ENCODE data around the gene KRT73.

Gene KRT73

DNA sequence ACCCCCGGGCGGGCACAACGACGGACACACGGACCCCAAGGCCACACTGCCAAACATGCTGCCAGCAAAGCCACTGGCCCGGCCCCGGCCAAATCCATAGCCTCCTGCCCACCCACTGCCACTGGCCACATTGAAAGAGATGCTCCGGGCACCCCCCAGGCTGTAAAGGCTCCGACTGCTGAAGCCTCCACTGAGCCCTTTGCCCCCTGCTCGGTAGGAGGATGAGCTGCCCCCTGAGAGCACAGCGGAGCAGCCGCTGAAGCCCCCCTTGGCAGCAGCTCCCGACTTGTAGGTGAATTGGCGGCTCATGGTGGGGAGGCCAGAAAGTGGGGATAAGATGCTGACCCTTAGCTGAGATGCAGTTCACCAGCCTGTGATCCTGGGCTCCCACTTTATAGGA is at the start of gene KRT73:
Gene KRT73 (minus strand): TSS at position 344 of the 400 bp plus-strand sequence. CDS start 35 bp downstream, at position 309.
- no peak for DNase-seq (ENCODE audit: low spot score)

DNA sequence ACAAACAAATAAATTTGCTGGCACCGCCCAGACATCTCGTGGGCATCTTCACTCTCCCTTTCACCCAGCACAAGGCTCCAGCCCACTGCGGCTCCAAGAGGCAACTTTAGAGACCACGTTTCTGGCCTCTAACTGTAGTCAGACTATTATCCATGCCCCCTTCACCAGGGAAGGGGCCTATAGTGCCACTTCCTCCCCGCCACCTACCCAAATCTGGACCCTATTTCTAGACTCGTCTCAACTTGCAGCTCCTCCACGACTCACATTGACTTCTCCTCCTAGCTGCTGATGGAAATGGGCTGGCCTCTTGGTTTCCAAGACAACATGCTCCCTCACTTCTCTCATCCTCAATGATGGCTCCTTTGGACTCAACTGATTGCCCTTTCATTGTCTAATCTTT is 49.6 kb upstream of the KRT73 start:
- DNase-seq (ENCODE audit: low spot score), result no peak

DNA sequence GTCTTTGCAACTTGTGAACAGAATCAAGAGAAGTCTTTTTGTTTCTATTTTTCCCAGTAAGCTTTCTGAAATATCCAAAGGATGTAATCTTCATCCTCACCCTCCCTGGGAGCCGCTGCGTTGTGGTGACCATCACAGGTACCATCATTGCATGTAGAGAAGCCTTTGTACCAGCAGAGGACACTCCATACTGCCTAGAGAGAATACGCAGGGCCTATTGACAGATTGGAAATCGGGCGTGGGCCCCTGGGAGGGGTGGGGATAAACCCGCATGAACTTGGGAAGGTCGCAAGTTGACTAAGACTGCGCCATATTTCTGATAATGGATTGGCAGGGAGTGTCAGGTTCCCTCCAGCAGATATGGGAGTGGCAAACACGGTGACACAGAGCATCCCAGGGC is 49.1 kb upstream of the KRT73 start:
- no peak for DNase-seq (ENCODE audit: low spot score)

DNA sequence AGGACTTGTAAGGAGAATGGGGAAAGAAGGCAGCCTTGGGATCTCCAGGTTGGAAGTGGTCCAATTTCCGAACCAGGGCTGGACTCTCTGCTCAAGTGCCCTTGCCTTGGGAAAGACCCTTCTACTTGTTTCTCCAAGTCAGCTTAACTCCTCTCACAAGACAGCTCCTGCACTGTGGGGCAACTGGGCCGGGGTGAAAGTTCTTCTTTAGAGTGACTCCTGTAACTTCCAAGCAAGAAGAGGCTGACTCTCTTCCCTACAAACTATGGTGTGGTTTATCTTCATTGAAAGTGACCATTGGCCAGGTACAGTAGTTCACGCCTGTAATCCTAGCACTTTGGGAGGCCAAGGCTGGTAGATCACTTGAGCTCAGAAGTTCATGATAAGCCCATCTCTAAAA is 48.1 kb upstream of the KRT73 start:
- no peak for DNase-seq (ENCODE audit: low spot score)

DNA sequence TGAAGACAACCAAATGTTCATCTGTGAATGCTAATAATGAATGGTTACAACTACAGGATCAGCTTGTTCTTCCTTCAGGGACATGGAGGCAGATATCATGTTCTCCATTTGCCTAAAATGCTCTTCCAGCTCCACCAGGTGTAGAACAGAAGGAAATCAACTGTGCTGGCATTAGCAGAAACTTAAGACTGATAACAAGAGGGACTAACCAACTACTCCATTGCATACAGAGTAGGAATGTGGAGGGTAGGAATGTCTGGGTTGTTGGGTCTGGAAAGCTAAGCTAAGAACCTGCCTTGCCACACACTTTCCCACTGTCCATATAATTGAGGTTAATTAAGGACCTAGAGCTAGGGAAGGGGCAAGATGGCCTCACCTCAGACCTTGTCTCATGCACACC is 45.1 kb upstream of the KRT73 start:
- no peak for DNase-seq (ENCODE audit: low spot score)

DNA sequence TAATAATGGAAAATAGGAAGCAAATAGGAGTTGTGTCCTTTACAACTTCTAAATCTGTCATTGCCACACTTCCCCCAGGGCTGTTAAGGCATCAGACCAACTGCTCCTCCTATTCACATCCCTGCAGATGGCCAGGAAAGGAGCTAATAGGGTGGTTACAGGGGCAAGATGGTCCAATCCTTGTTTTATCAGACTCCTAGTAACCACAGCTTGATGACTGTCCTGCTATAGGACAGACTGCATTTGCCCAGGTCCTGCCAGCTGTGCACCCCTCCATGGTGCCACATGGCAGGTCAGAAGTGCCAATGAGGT is 44.5 kb upstream of the KRT73 start:
- DNase-seq (ENCODE audit: low spot score), result no peak

DNA sequence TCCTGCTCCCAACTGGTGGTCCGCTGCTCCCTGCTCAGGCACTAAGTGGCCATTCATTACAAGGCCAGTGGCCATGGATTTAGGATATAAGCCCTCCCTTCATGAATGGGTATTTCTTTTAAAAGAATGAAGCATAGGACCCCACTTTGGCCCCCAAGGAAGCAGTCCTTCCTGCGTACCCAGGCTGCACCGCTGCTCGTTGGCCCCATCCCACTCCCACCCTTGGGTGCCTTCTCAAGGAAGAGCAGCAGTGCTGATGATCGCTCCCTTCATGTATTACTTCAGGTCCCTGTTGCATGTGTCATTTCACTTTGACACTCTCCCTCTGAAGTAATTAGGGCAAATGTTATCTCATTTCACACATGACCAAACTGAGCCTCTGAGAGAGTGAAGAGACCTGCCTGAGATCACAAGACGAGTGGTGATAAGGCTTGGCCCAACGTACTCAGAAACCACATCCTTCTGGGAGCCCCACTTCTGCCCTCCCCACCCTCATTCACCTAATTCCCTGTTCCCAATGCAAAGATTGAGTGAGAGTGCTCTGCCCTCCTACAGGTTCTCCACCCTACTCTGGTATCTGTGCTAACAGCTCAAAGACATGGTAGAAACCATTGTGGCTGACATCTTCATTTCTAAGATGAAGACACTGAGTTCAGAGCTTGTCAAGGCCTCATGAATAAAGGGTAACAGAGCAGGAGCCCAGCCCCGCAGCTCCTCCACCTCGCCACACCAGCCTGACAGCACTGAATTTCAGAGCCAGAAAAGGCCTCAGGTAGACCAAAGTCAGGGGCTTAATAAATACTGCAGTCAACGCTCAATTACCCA is 43.9 kb upstream of the KRT73 start:
- no peak for DNase-seq (ENCODE audit: low spot score)

DNA sequence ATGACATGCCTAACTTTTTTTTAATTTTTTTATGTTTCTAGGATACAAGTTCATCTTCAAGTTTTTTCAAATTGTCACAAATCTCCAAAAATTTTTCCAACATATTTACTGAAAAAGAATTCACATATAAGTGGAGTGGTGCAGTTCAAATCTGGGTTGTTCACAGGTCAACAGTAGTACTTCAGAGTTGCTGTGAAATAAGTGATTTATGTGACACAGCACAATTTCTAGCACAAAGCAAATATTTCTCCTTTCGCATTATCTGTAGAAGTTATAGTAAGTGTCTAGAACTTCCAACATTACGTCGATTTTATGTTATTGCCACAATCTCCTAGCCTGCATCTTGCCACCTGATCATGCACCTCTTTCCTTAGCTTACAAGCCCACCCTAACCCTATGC is 43.3 kb upstream of the KRT73 start:
- DNase-seq (ENCODE audit: low spot score), result no peak

DNA sequence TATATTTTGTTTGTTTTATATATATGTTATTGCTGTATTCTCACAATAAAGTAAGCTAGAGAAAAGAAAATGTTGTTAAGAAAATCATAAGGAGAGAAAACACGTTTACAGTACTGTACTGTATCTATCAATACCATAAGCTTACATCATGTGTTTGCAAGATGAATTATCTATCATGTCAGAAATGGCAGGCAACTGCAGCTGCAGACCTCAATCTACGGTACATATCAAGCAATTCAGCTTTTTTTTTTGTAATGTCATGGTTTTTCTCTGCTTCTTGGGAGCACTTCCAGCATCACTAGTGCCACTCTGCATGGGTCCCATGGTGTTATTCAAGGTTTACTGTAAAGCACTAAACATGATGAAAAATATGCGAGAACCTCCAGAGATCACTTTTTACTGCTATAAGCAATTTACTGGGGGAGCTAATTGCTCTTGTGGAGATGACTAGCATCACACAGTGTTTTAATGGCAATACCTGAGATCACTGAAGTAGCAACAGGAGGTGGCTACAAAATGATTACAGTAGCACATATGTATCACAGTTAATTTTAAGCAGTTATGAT is 42.7 kb upstream of the KRT73 start:
- no peak for DNase-seq (ENCODE audit: low spot score)

DNA sequence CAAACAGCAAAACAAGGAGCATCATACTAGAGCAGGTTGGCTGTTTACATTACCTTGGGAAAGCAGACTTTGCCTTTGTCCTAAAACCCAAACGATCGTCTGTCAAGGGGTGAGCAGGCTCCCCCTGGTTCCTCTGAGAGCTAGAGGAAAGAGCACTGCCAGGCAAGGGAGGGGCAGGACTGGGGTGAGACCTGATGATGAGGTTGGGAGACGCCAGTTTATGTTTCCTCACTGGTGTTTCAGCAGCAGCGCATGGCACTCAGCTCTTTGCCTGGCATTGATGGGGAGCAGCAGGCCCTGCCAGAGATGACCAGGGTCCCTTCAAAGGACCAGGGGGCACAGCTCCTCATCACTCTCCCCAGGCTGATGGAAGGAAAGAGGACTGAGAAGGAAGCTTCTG is 41.6 kb upstream of the KRT73 start:
- no peak for DNase-seq (ENCODE audit: low spot score)

DNA sequence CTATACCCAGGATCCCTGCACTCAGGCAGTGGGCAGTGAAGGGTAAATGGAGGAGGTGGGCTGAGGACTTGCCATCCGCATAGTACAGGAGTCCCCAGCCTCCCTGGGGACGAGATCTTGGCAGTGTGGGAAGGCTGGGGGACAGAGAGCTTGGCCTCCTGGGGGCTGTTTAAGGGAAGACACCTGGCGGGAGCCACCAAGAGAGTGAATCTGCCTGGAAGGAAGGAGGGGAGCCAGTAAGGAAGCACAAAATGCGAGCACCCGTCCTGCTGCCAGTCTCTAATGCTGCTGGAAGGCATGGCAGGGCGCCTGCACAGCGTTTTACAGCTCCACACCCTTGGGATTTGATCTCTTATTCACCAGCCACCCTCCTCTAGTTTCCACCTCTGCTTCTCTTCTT is 41.0 kb upstream of the KRT73 start:
- no peak for DNase-seq (ENCODE audit: low spot score)

DNA sequence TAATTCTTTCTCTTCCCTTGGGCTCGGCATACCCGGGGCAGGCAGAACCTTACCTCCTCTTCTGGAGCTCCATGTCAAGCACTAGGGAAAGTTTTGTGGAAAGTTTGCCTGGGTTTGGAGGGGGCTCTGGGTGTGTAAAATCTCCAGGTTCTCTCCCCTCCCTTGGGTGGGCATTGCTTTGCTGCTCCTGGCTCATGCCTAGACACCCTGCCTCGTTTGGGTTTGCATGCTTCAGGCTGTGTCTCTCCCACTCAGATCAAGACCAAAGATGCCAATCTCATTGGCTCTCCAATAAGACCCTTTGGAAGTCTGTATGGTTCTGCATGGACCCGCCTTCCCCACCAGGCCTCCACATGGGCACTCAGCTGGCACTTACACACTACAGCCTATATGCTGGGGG is 39.8 kb upstream of the KRT73 start:
- no peak for DNase-seq (ENCODE audit: low spot score)

DNA sequence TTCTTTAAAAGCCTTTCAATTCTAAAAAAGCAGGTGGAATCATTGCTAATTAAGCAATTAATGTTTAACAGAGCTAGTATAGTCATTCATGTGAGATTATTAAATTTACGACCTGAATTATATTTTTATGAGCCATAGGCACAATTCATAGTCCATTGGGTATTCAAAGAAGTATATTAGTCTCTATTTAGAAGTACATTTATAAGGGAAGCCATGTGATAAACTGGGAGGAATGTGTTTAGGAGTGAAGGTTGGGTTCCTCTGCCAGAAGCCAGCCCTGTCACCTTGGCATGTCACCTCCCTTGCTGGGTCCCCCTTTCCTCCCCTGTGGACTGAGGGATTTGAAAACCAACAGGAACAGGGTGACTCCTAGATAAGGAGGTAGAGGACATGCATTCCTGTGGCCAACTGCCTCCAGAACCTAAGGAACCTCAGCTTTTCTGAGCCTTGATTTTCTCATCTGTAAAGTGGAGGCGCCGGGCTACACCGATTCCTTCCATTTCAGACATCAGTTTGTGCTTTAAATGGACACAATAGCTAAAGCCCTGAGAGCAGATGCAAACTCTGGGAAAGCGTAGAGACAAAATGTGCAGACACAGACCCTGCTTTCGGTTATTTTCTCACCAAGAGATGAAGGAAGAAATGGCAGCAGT is 39.0 kb upstream of the KRT73 start:
- no peak for DNase-seq (ENCODE audit: low spot score)

DNA sequence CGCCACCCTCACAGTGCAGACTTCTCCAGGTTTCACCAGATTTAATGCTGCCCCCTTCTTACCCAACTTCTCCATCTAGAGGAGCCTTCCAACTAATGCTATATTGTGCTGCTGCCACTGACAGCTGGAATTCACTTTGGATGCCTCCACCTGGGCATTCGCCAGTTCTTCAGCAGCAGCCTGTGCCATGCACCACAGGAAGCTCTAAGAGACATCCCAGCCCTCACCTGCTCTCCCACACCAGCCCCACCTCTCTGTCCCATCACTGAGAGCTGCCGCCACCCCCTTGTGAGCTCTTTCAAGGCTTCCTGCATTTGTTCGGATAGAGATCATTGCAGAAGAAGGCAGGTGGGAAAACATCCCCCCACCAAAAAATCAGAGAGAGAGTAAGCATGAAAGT is 38.3 kb upstream of the KRT73 start:
- no peak for DNase-seq (ENCODE audit: low spot score)

DNA sequence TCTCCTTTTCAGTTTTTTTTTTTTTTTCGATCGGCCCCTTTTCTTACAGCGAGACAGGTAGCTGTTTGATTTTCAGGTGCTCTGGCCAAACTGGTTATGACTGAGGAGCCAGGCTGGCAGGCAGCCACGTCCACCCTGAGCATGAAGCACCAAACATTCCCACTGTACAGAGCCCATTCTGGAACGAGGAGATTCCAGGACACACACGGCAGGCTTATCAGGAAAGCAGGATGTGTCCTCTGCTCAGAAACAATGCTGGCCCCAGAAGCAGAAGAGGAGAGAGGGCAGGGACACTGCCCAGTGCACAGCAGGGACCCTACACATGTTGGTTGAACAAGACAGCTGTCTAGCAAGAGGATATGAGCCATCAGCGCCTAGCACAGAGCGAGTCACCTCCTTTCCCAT is 37.4 kb upstream of the KRT73 start:
- DNase-seq (ENCODE audit: low spot score), result no peak

DNA sequence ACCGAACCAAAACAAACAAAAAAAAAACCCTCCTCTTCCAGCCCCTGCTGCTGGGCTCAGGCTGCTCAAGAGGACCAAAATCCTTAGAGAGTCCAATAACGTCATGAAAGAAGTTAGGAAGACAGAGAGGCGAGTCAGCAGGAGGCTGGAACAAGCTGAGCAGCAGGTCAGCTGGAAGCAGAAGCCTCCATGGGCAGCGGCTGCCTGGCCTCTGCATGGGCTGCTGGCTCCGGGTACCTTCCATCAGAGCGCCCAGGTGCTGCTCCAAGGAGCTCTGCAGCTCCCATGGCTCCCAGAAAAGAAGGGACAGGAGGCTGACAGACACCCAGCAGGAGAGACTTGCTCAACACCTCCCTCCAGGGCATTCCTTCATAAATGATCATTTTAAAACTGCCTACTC is 36.9 kb upstream of the KRT73 start:
- no peak for DNase-seq (ENCODE audit: low spot score)

DNA sequence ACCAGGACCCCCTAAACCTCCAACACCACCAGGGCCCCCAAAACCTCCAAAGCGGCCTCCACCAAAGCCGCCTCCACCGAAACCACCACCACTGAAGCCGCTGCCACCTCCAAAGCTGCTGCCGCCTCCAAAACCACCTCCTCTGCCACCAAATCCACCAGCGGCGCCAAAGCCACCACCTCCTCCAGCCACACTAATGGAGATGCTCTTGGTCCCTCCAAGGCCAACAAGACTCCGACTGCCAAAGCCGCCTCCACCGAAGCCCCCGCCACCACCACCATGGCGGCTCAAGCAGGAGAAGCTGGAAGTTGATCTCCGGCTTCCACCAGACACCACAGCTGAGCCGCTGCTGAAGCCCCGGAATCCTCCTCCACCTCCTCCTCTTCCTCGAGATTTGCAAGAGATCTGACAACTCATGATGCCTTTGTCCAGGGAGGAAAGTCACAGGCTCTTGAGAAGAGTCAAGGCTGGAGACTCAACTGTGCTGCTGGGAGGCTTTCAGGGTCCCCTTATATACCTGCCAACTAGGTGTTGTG is 33.4 kb upstream of the KRT73 start, which contains the start of gene KRT2:
Gene KRT2 (minus strand): TSS at position 486 of the 536 bp plus-strand sequence. CDS start 69 bp downstream, at position 417.
- DNase-seq (ENCODE audit: low spot score), result no peak

DNA sequence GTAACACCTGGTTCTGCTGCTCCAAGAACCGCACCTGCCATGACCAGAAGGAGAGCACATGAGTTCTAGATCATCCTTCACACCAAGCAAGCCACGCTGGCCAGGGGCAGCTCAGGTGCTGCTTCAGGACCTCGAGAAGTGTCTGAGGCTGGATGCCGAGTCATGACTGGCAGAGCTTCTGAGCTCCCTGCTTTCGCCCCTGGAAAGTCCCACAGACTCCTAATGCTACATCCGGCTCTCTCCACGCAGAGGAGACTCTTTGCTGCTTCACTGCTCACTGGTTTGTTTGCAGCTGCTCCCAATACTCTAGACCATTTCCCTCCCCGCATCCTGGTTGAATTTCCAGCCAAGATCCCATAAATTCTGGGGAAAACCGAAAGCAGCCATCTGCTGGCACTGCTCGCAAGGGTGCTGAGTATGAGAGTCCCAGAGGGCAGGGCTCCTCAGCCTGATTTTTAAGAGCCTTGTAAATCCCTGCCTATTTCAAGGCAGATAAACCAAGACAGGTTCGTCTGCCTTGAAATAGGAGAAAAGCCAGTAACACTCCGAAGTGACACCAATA is 32.2 kb upstream of the KRT73 start:
- no peak for DNase-seq (ENCODE audit: low spot score)

DNA sequence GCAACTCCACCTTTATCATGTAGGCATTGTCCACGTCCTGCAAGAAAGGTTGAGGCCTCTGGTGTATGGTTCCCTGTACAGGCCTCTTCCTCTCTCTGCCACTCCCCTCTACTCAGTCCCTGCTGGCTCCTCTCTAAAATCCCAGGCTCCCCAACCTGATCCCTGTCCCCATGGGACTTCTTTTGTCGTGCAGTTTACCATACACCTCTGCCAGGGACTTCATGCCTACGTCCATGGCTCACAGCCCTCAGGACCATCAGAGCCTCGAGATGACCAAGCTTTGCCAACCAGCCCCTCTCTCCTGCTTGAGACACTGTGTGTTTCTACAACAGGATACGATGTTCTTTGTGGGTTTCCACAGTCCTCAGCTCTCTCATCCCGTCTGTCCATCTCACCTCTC is 30.7 kb upstream of the KRT73 start:
- no peak for DNase-seq (ENCODE audit: low spot score)

DNA sequence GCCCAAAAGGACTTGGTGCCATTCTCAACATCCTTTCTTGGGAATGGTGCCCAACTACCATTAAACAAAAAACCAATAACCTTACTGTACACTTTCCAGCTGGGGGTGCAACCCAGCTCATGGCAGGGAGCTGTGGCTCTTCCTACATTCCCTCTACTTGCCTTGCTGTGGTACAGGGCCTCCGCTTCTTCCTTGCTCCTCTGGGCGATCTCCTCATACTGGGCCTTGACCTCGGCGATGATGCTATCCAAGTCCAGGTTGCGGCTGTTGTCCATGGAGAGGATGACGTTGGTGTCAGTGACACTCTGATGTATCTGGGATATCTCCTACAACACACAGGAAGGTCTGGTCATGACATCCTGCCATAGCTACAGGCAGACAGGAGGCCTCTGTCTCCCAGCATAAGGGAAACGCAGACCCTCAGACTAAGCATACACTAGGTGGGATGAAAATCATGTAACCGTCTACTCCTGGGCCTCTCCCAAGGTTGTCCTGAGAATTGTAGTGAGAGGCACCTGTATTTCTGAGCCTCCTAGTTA is 29.7 kb upstream of the KRT73 start:
- no peak for DNase-seq (ENCODE audit: low spot score)

DNA sequence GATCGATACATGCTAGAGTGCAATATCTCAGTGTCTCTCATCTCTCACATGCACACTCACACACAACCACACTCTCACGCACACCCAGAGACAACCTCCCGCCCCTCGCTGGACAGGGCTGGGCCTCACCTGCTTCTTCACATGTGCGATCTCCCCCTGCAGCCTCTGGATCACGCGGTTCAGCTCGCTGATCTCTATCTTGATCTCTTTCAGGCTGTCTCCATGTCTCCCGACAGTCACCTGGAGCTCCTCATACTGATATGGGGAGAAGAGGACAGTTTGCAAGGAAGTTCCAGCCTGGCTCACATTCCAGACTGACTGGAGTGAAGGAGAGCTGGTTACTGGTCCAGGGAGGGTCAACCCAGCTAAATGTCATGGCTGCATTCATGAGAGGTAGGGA is 29.2 kb upstream of the KRT73 start:
- no peak for DNase-seq (ENCODE audit: low spot score)

DNA sequence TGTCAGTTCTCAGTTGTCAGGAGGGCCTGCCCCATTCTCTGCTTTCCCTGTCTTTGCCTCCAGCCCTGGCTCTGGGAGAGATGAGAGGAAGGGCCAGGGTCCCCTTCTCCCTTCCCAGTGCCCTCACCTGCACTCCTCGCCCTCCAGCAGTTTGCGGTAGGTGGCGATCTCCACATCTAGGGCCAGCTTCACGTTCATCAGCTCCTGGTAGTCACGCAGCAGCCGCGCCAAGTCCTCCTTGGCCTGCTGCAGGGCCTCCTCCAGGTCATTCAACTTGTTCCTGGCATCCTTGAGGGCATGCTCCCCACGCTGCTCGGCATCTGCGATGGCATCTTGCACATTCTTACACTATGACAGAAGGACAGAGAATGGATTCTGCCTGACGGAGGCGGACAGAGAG is 28.3 kb upstream of the KRT73 start:
- DNase-seq (ENCODE audit: low spot score), result no peak

DNA sequence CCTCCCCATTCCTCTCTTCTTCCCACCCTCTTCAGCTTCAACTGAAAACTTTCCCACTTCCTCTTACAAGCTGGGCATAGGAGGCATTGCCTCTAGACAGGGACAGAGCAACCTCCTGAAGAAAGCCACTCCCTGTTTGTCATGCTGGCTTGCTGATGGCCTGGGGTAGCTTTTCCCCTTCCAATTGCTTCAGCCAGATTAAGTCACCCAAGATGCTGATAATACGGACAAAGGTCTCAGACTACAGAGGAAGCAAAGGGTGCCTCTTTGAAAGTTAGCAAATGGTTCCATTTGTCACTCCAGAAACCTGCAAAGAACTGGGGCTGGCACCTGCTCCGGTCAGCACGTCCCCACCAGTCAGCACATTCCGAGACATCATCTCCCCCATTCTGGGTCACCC is 27.6 kb upstream of the KRT73 start:
- DNase-seq (ENCODE audit: low spot score), result no peak

Measured in left forelimb (tissue), 1 donor.